HEK293 (cell line): Measurements from ENCODE around the gene CADM1.

Experiments
- AEBP2 ChIP-seq: fragments of 450-650 bp; formaldehyde crosslinking; IDR thresholded peaks from 2 replicates; pipeline ENCODE4 v1.5.1; 2016; ENCODE audit warnings: missing biosample characterization, missing genetic modification characterization, borderline replicate concordance
- GFI1B ChIP-seq: fragments of 450-650 bp; formaldehyde crosslinking; IDR thresholded peaks from 2 replicates; pipeline ENCODE4 v1.5.1; 2016; ENCODE audit warnings: missing biosample characterization, missing genetic modification characterization
- GLI4 ChIP-seq: fragments of 450-650 bp; formaldehyde crosslinking; IDR thresholded peaks from 2 replicates; pipeline ENCODE4 v1.5.1; 2016; ENCODE audit warnings: missing biosample characterization, missing genetic modification characterization
- GLIS1 ChIP-seq: fragments of 450-650 bp; formaldehyde crosslinking; IDR thresholded peaks from 2 replicates; pipeline ENCODE4 v1.5.1; 2016; ENCODE audit warnings: missing biosample characterization, missing genetic modification characterization
- HOXC10 ChIP-seq: sonication (generic); formaldehyde crosslinking; IDR thresholded peaks from 2 replicates; pipeline ENCODE4 v1.8.1; 2023; ENCODE audit warnings: mild to moderate bottlenecking, missing genetic modification reagents
- KLF7 ChIP-seq: fragments of 450-650 bp; formaldehyde crosslinking; IDR thresholded peaks from 2 replicates; pipeline ENCODE4 v1.5.1; 2016; ENCODE audit warnings: missing biosample characterization, missing genetic modification characterization, borderline replicate concordance
- KLF9 ChIP-seq: fragments of 450-650 bp; formaldehyde crosslinking; IDR thresholded peaks from 2 replicates; pipeline ENCODE4 v1.5.1; 2016; ENCODE audit warnings: missing biosample characterization, missing genetic modification characterization, low read depth
- RBAK ChIP-seq: fragments of 450-650 bp; formaldehyde crosslinking; IDR thresholded peaks from 2 replicates; pipeline ENCODE4 v1.5.1; 2016; ENCODE audit warnings: missing biosample characterization, missing genetic modification characterization
- SP7 ChIP-seq: fragments of 450-650 bp; formaldehyde crosslinking; IDR thresholded peaks from 2 replicates; pipeline ENCODE4 v1.5.1; 2016; ENCODE audit warnings: missing biosample characterization, missing genetic modification characterization
- ZBTB17 ChIP-seq: fragments of 450-650 bp; formaldehyde crosslinking; IDR thresholded peaks from 2 replicates; pipeline ENCODE4 v1.5.1; 2016; ENCODE audit warnings: missing biosample characterization, missing genetic modification characterization
- ZBTB44 ChIP-seq: fragments of 450-650 bp; IDR thresholded peaks from 2 replicates; pipeline ENCODE4 v1.5.1; 2018; ENCODE audit warnings: missing biosample characterization, mild to moderate bottlenecking, missing genetic modification characterization
- ZBTB48 ChIP-seq: fragments of 450-650 bp; formaldehyde crosslinking; IDR thresholded peaks from 2 replicates; pipeline ENCODE4 v1.5.1; 2016; ENCODE audit warnings: missing biosample characterization, missing genetic modification characterization
- ZBTB8A ChIP-seq: fragments of 450-650 bp; formaldehyde crosslinking; IDR thresholded peaks from 2 replicates; pipeline ENCODE4 v1.5.1; 2016; ENCODE audit warnings: missing biosample characterization, missing genetic modification characterization
- ZFP69B ChIP-seq: fragments of 450-650 bp; formaldehyde crosslinking; IDR thresholded peaks from 2 replicates; pipeline ENCODE4 v1.5.1; 2016; ENCODE audit warnings: missing biosample characterization, missing genetic modification characterization
- ZNF138 ChIP-seq: fragments of 450-650 bp; formaldehyde crosslinking; IDR thresholded peaks from 2 replicates; pipeline ENCODE4 v1.5.1; 2016; ENCODE audit warnings: missing biosample characterization, missing genetic modification characterization, borderline replicate concordance
- ZNF16 ChIP-seq: fragments of 450-650 bp; formaldehyde crosslinking; IDR thresholded peaks from 2 replicates; pipeline ENCODE4 v1.5.1; 2016; ENCODE audit warnings: low read depth, missing biosample characterization, missing genetic modification characterization
- ZNF202 ChIP-seq: fragments of 450-650 bp; formaldehyde crosslinking; IDR thresholded peaks from 2 replicates; pipeline ENCODE4 v1.5.1; 2016; ENCODE audit warnings: missing biosample characterization, missing genetic modification characterization, borderline replicate concordance
- ZNF292 ChIP-seq: fragments of 450-650 bp; formaldehyde crosslinking; IDR thresholded peaks from 2 replicates; pipeline ENCODE4 v1.5.1; 2016; ENCODE audit warnings: low read depth, missing biosample characterization, missing genetic modification characterization, borderline replicate concordance
- ZNF324 ChIP-seq: fragments of 450-650 bp; formaldehyde crosslinking; IDR thresholded peaks from 2 replicates; pipeline ENCODE4 v1.5.1; 2016; ENCODE audit warnings: missing biosample characterization, missing genetic modification characterization
- ZNF341 ChIP-seq: fragments of 450-650 bp; formaldehyde crosslinking; IDR thresholded peaks from 2 replicates; pipeline ENCODE4; 2016; ENCODE audit warnings: low read depth, missing biosample characterization, missing genetic modification characterization
- ZNF391 ChIP-seq: fragments of 450-650 bp; formaldehyde crosslinking; IDR thresholded peaks from 2 replicates; pipeline ENCODE4 v1.5.1; 2016; ENCODE audit warnings: low read depth, missing biosample characterization, missing genetic modification characterization, borderline replicate concordance
- ZNF404 ChIP-seq: fragments of 450-650 bp; formaldehyde crosslinking; IDR thresholded peaks from 2 replicates; pipeline ENCODE4 v1.5.1; 2017; ENCODE audit warnings: missing biosample characterization, missing genetic modification characterization
- ZNF48 ChIP-seq: fragments of 450-650 bp; formaldehyde crosslinking; IDR thresholded peaks from 2 replicates; pipeline ENCODE4 v1.5.1; 2016; ENCODE audit warnings: missing biosample characterization, missing genetic modification characterization
- ZNF544 ChIP-seq: fragments of 450-650 bp; formaldehyde crosslinking; IDR thresholded peaks from 2 replicates; pipeline ENCODE4 v1.5.0; 2017; ENCODE audit warnings: missing biosample characterization, missing genetic modification characterization
- ZNF555 ChIP-seq: fragments of 450-650 bp; formaldehyde crosslinking; conservative IDR thresholded peaks from 2 replicates; pipeline ENCODE4 v1.5.1; 2017; ENCODE audit warnings: missing biosample characterization, mild to moderate bottlenecking, missing genetic modification characterization, inconsistent platforms
- ZNF596 ChIP-seq: fragments of 450-650 bp; IDR thresholded peaks from 2 replicates; pipeline ENCODE4 v1.5.0; 2018; ENCODE audit warnings: missing biosample characterization, mild to moderate bottlenecking, missing genetic modification characterization, moderate library complexity
- ZNF670 ChIP-seq: fragments of 450-650 bp; formaldehyde crosslinking; IDR thresholded peaks from 2 replicates; pipeline ENCODE4 v1.5.1; 2016; ENCODE audit warnings: missing biosample characterization, missing genetic modification characterization, low read depth
- ZNF76 ChIP-seq: fragments of 450-650 bp; formaldehyde crosslinking; IDR thresholded peaks from 2 replicates; pipeline ENCODE4; 2016; ENCODE audit warnings: low read depth, missing biosample characterization, missing genetic modification characterization, borderline replicate concordance
- ZSCAN23 ChIP-seq: fragments of 450-650 bp; formaldehyde crosslinking; IDR thresholded peaks from 2 replicates; pipeline ENCODE4 v1.5.1; 2016; ENCODE audit warnings: missing biosample characterization, missing genetic modification characterization
- ZXDB ChIP-seq: fragments of 450-650 bp; formaldehyde crosslinking; IDR thresholded peaks from 2 replicates; pipeline ENCODE4 v1.5.1; 2016; ENCODE audit warnings: missing biosample characterization, missing genetic modification characterization
- TF ChIP-seq, protein P1 (sequence below): fragments of 450-650 bp; formaldehyde crosslinking; IDR thresholded peaks from 2 replicates; pipeline ENCODE4 v1.5.1; 2016; ENCODE audit warnings: missing biosample characterization, missing genetic modification characterization
- TF ChIP-seq, protein P2 (sequence below): fragments of 450-650 bp; formaldehyde crosslinking; IDR thresholded peaks from 2 replicates; pipeline ENCODE4 v1.5.1; 2017; ENCODE audit warnings: missing biosample characterization, missing genetic modification characterization
- TF ChIP-seq, protein P3 (sequence below): fragments of 450-650 bp; formaldehyde crosslinking; IDR thresholded peaks from 2 replicates; pipeline ENCODE4 v1.5.1; 2016; ENCODE audit warnings: missing biosample characterization, missing genetic modification characterization

The CADM1 gene

DNA sequence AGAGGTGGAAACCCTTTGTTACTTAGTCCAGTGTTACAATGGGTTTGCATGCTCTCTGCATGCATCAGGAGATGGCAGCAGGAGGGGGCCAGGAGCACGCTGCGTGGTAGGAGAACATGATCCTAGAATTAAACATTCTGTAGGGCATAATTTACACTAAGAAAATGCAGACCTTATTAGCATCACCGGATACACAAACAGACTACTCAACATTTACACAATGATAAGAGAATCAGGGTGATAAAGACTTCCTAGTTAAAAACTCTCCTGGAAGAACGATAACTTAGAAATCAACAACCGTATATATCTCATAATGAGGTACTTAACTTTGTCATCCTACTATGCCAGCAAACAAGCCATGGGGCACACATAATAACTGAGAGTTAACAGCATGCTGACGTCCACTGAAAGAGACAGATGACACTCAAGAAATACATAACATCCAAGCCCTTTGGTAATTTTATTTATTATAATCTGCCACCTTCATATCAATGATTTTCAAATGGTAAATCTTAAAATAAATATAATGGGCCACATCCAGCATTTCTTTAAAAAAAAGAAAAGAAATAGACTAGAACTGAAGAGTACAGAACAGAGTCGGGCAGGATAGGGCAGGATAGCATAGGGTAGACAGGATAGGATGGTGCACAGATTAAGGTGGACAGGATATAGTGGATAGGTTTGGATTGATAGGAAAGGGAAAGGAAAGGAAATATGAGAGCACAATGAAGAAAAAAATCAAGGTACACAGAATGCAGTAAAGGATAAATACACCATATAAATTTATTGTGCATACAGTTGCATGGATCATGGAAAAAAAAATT is 27.5 kb downstream of the CADM1 start (continued):
- TF ChIP-seq ZNF341 (tag by site-specific recombination) (no peak), HOXC10 (CRISPR knock-in tag) (no peak), SP7 (tag by site-specific recombination) (peak; percentile 99), ZNF324 (tag by site-specific recombination) (0 out of 2 replicates have a peak, but pooled peaks have one; percentile 35), ZNF391 (tag by site-specific recombination) (no peak), ZNF48 (tag by site-specific recombination) (no peak), ZSCAN23 (0 out of 2 replicates have a peak, but pooled peaks have one; percentile 47), ZNF292 (tag by site-specific recombination) (no peak), ZNF76 (no peak), ZNF555 (no peak), ZNF404 (tag by site-specific recombination) (no peak), ZBTB48 (tag by site-specific recombination) (no peak), ZNF138 (tag by site-specific recombination) (no peak), GLI4 (no peak), ZBTB44 (tag by site-specific recombination) (peak; percentile 95), ZBTB17 (tag by site-specific recombination) (peak; percentile 78), ZNF670 (tag by site-specific recombination) (no peak), RBAK (tag by site-specific recombination) (no peak), KLF7 (tag by site-specific recombination) (0 out of 2 replicates have a peak, but pooled peaks have one; percentile 32), GLIS1 (tag by site-specific recombination) (peak; percentile 94), ZFP69B (tag by site-specific recombination) (no peak), ZNF596 (tag by site-specific recombination) (peak; percentile 71; the same call in 1 of the 2 replicates), ZNF544 (tag by site-specific recombination) (no peak), AEBP2 (tag by site-specific recombination) (no peak), KLF9 (no peak), ZBTB8A (tag by site-specific recombination) (peak; percentile 56; the same call in 1 of the 2 replicates), ZXDB (tag by site-specific recombination) (peak; percentile 85), ZNF202 (tag by site-specific recombination) (no peak), GFI1B (peak; percentile 64; the same call in 1 of the 2 replicates), ZNF16 (tag by site-specific recombination) (no peak)
- TF ChIP-seq, protein P1, sequence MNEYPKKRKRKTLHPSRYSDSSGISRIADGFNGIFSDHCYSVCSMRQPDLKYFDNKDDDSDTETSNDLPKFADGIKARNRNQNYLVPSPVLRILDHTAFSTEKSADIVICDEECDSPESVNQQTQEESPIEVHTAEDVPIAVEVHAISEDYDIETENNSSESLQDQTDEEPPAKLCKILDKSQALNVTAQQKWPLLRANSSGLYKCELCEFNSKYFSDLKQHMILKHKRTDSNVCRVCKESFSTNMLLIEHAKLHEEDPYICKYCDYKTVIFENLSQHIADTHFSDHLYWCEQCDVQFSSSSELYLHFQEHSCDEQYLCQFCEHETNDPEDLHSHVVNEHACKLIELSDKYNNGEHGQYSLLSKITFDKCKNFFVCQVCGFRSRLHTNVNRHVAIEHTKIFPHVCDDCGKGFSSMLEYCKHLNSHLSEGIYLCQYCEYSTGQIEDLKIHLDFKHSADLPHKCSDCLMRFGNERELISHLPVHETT (tag by site-specific recombination): peak; percentile 86; the same call in 1 of the 2 replicates
- TF ChIP-seq, protein P2, sequence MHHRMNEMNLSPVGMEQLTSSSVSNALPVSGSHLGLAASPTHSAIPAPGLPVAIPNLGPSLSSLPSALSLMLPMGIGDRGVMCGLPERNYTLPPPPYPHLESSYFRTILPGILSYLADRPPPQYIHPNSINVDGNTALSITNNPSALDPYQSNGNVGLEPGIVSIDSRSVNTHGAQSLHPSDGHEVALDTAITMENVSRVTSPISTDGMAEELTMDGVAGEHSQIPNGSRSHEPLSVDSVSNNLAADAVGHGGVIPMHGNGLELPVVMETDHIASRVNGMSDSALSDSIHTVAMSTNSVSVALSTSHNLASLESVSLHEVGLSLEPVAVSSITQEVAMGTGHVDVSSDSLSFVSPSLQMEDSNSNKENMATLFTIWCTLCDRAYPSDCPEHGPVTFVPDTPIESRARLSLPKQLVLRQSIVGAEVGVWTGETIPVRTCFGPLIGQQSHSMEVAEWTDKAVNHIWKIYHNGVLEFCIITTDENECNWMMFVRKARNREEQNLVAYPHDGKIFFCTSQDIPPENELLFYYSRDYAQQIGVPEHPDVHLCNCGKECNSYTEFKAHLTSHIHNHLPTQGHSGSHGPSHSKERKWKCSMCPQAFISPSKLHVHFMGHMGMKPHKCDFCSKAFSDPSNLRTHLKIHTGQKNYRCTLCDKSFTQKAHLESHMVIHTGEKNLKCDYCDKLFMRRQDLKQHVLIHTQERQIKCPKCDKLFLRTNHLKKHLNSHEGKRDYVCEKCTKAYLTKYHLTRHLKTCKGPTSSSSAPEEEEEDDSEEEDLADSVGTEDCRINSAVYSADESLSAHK (tag by site-specific recombination): peak; percentile 75; the same call in 1 of the 2 replicates
- TF ChIP-seq, protein P3, sequence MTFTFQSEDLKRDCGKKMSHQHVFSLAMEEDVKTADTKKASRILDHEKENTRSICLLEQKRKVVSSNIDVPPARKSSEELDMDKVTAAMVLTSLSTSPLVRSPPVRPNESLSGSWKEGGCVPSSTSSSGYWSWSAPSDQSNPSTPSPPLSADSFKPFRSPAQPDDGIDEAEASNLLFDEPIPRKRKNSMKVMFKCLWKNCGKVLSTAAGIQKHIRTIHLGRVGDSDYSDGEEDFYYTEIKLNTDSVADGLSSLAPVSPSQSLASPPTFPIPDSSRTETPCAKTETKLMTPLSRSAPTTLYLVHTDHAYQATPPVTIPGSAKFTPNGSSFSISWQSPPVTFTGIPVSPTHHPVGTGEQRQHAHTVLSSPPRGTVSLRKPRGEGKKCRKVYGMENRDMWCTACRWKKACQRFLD: no peak
